ENCODE data around the gene SRBD1. TPM values are rescaled to one million over a fixed set of nuclear protein-coding genes. Genes with fewer than 3 reads are reported as not detected.

Gene SRBD1
- total and polyA plus RNA-seq, 2 of the 8 experiments (the other 6 are each of a cell fraction or from before 2014, with no cell fraction given) = 4.6 to 20.0 TPM

- TF ChIP-seq ATF2 (IDR thresholded peaks at IDR 0.05; ENCODE audit: low read length) (no peak), SIRT6 (IDR thresholded peaks at IDR 0.05; ENCODE audit: low read length) (no peak), RBBP5 (IDR thresholded peaks at IDR 0.05; ENCODE audit: borderline replicate concordance, low read depth, low read length) (no peak)
Observed at GRCh38 chr2:45567288-45567963, 43.6 kb downstream of the SRBD1 start (continued).

All from H1 (cell line).